Choroid plexus epithelial cell (primary cell): ENCODE results near the gene CYP2C18.

Experiments
- DNase-seq: peaks from one replicate; pipeline ENCODE4 v3.0.0-alpha.2; 2010; ENCODE audit warnings: low read depth
- H3K4me3 ChIP-seq: 2 replicates; pipeline ENCODE4 v1.5.1; 2011; ENCODE audit warnings: low read depth, mild to moderate bottlenecking, control low read depth, low read length, moderate library complexity
- TF ChIP-seq, protein P1 (sequence below): conservative IDR thresholded peaks from 2 replicates; pipeline ENCODE4 v1.5.1; 2011; ENCODE audit warnings: low read depth, mild to moderate bottlenecking, control low read depth, inconsistent platforms, low read length, moderate library complexity

CYP2C18 gene

DNA sequence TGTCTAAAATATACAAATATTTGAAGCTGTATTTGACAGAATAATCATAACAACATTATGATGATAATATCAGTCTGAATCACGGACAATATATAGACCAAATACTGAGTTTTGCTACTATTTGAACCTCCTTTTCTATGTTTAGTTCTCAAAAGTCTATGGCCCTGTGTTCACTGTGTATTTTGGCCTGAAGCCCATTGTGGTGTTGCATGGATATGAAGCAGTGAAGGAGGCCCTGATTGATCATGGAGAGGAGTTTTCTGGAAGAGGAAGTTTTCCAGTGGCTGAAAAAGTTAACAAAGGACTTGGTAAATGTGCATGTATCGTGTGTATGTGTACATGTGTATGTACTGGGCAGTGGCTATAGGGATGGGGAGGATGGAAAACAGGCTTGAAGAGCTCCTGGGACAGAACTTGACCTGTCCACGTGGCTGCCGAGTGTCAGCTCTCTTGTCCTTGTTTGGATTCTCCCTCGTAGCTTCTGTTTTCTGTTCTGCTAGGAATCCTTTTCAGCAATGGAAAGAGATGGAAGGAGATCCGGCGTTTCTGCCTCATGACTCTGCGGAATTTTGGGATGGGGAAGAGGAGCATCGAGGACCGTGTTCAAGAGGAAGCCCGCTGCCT is 4.2 kb downstream of the CYP2C18 start:
- no peak overlapping the region for H3K4me3 ChIP-seq
- TF ChIP-seq, protein P1, sequence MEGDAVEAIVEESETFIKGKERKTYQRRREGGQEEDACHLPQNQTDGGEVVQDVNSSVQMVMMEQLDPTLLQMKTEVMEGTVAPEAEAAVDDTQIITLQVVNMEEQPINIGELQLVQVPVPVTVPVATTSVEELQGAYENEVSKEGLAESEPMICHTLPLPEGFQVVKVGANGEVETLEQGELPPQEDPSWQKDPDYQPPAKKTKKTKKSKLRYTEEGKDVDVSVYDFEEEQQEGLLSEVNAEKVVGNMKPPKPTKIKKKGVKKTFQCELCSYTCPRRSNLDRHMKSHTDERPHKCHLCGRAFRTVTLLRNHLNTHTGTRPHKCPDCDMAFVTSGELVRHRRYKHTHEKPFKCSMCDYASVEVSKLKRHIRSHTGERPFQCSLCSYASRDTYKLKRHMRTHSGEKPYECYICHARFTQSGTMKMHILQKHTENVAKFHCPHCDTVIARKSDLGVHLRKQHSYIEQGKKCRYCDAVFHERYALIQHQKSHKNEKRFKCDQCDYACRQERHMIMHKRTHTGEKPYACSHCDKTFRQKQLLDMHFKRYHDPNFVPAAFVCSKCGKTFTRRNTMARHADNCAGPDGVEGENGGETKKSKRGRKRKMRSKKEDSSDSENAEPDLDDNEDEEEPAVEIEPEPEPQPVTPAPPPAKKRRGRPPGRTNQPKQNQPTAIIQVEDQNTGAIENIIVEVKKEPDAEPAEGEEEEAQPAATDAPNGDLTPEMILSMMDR = no peak
- no peak for DNase-seq

DNA sequence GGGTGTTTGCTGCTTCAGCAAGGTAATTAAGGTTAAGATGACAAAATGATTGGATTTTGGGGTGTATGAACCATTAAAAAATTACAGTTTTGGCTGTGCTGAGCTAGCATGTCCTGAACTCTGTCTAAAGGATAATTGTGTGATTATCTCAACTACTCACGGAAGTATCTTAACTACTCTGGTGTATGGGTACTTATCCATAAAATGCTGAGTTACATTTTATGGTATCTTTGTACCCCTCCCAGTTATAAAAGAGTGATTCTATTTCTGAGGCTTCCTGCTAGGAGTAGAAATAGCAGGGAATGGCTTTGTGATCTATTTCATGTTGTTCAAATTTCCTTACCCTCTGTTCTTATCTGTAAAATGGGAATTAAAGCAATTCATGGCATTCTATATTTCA is 22.6 kb downstream of the CYP2C18 start:
- DNase-seq = no peak
- TF ChIP-seq, protein P1 = no peak
- H3K4me3 ChIP-seq = no peak overlapping the region

DNA sequence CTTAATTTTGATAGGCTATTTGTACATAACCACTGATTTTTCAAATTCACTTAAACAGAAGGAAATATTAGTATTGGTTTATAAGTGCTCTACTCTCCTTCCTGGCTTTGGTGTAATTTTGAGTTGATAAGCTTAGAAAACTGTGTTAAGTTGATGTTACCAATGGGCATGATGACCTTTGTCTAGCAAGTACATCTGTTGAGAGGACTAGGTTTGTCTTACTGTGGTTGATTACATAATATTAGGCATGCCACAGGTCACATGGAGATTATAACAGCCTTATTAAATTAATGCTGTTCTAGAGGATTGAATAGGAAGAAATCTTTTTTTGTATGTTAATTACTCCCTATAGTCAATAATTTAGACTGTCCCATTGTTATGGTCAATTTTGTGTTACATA is 27.0 kb downstream of the CYP2C18 start:
- TF ChIP-seq, protein P1 = no peak
- no peak for DNase-seq
- no peak overlapping the region for H3K4me3 ChIP-seq

DNA sequence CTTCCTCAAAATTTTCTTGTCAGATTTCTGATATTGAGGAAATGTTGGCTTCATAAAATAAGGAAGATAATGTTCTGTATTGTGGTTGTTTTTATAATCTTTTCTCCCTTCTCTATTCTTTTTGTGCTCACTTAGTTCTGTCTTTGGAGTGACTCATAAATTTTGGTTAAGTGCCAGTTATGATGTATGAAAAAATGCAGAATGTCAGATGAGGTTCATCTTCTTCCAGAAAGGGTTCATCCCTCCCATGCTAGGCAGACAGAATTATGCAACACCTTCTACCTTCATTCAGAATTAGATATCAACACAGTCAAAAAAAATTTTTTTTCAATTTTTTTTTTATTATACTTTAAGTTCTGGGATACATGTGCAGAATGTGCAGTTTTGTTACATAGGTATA is 42.3 kb downstream of the CYP2C18 start:
- H3K4me3 ChIP-seq = no peak overlapping the region
- peak; percentile 41 for DNase-seq
- TF ChIP-seq, protein P1 = no peak

DNA sequence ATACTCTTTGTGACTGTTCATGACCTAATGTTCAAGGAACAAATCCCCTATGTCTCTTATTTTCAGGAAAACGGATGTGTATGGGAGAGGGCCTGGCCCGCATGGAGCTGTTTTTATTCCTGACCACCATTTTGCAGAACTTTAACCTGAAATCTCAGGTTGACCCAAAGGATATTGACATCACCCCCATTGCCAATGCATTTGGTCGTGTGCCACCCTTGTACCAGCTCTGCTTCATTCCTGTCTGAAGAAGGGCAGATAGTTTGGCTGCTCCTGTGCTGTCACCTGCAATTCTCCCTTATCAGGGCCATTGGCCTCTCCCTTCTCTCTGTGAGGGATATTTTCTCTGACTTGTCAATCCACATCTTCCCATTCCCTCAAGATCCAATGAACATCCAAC is 51.7 kb downstream of the CYP2C18 start:
- no peak for DNase-seq
- H3K4me3 ChIP-seq = no peak overlapping the region

DNA sequence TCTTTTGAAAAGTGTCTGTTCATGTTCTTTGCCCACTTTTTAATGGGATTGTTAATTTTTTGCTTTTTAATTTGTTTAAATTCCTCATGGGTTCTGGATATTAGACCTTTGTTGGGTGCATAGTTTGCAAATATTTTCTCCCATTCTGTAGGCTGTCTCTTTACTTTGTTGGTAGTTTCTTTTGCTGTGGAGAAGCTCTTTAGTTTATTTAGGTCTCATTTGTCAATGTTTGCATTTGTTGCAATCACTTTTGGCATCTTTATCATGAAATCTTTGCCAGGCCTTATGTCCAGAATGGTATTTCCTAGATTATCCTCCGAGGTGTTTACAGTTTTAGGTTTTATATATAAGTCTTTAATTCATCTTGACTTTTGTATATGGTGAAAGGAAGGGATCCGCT is 55.1 kb downstream of the CYP2C18 start:
- H3K4me3 ChIP-seq = no peak overlapping the region
- TF ChIP-seq, protein P1 = no peak
- DNase-seq = no peak

More for the DNA sequence above, 51.7 kb downstream of the CYP2C18 start:
- TF ChIP-seq, protein P1 = no peak

DNA sequence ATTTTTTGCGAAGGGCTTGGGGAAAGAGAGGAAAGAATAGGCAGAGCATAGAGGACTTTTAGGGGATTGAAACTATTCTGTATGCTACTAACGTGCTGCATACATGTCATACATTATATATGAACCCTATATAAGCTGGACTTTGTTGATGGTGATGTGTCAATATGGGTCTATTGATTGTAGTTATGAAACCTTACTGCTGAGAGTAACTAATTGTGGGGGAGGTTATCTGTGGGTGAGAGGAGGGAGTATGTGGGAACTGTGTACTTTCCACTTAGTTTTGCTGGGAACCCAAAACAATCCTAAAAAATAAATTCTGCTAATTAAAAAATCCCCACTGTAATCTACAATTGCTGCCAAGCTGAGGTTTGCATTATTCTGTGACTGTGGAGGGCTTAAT is 63.6 kb downstream of the CYP2C18 start:
- TF ChIP-seq, protein P1 = no peak
- no peak overlapping the region for H3K4me3 ChIP-seq
- DNase-seq = no peak
